ENCODE results near the gene PAQR5.

PAQR5 gene

GRCh38 chr15:69452692-69453521, 154.2 kb downstream of the PAQR5 start, which contains the start of gene RPLP1:
RPLP1 (plus strand) TSS chr15:69452818; CDS start chr15:69452949, 131 bp downstream.
- ChIA-PET POLR2A (ENCODE audit: low non-redundant PET) (interaction anchor here (0.6 to 3.4 kb wide), 3 partner anchors 10 to 397 kb away, joined by 3 to 21 read pairs (median 5); partner anchors contain the start of gene KIF23), CTCF (interaction anchor here (1.0 kb wide), 1 partner anchor 10 kb away, joined by 5 read pairs; no protein-coding TSS in a partner anchor)
- peak within 1 kb of the TSS; percentile 98 for H3K27ac ChIP-seq
- no peak for TF ChIP-seq CTCF (conservative IDR thresholded peaks at IDR 0.05; ENCODE audit: low read depth)
- DNase-seq (ENCODE audit: low spot score): peak; percentile 97

DNA sequence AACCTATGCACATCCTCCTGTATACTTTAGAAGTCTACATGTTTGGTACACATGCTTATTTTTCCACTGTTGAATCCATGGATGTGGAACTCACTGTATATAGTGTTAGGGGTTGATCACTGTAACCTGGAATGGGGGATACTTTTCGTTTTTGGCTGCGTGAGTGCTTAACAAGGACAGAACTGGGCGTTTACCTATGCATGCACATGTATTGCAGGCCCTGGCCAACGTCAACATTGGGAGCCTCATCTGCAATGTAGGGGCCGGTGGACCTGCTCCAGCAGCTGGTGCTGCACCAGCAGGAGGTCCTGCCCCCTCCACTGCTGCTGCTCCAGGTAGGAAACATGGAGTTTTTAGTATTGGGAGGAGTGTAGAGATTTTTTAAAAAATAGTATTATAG, 156.2 kb downstream of the PAQR5 start:
- TF ChIP-seq CTCF (conservative IDR thresholded peaks at IDR 0.05; ENCODE audit: low read depth): no peak
- ChIA-PET POLR2A (ENCODE audit: low non-redundant PET) (no interaction called here), CTCF (interaction anchor here (0.7 kb wide), 1 partner anchor 1023 kb away, joined by 3 read pairs; the partner anchor contains the start of gene ITGA11)
- no peak for DNase-seq (ENCODE audit: low spot score)
- H3K27ac ChIP-seq: peak overlapping the region; percentile 51

DNA sequence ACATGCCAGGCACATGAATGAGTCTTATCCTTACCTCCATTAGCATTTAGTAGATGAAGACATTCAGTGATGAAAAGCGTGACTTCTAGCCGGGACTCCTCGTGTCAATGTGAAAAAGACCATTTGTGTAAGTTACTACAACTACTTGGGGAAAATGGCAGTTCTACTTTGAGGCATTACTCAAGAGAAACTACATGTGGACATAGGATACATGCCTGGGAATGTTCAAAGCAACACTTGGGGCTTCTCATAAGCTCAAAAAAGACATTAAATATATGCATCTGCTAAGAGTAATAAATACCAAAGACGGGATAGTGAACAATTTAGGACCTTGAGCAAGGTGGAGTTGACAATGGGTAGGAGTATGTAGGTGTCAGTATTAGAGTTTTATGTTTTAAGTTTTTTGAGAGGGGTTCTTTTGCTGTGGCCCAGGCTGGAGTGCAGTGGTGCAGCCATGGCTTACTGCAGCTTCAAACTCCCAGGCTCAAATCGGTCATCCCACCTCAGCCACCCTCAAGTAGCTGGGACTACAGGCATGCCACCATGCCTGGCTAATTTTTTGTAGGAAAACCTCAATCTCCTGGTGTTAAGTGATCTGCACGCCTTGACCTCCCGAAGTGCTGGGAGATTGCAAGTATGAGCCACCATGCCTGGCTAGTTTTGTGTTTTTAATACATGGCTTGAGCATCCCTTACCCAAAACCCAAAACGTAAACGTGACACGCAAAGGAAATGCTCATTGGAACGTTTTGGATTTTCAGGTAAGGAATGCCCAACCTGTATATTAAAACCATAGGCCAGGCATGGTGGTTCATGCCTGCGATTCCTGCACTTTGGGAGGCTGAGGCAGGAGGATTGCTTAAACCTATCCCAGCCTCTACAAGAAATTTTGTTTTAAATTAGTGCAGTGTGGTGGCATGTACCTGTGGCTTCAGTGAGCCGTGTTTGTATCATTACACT, 157.8 kb downstream of the PAQR5 start:
- no peak for DNase-seq (ENCODE audit: low spot score)
- no peak for TF ChIP-seq CTCF (conservative IDR thresholded peaks at IDR 0.05; ENCODE audit: low read depth)
- POLR2A ChIA-PET (ENCODE audit: low non-redundant PET): no interaction called here
- peak overlapping the region; percentile 41 for H3K27ac ChIP-seq
- CTCF ChIA-PET: no interaction called here

All from RWPE1 (cell line).